ENCODE measurements around the gene RNF166.

The RNF166 gene

GRCh38 chr16:88691129-88691813 lies 14.9 kb downstream of the RNF166 start:
- no peak for DNase-seq

GRCh38 chr16:88690341-88691128 lies 15.7 kb downstream of the RNF166 start:
- no peak for DNase-seq

- peak; percentile 18 to 51 for DNase-seq
Observed at GRCh38 chr16:88688013-88688778, 18.0 kb downstream of the RNF166 start.

- no peak for DNase-seq
Observed at GRCh38 chr16:88687676-88688012, 18.6 kb downstream of the RNF166 start.

- no peak for DNase-seq
Observed at GRCh38 chr16:88687254-88687576, 19.0 kb downstream of the RNF166 start.

GRCh38 chr16:88686439-88687253 lies 19.6 kb downstream of the RNF166 start, which contains the start of gene SNAI3:
SNAI3 (minus strand) TSS chr16:88686507; CDS start chr16:88686406, 101 bp downstream.
- DNase-seq: peak; percentile 58 to 68

GRCh38 chr16:88686062-88686438 lies 20.2 kb downstream of the RNF166 start:
- peak; percentile 46 to 48 for DNase-seq

- DNase-seq: no peak
Observed at GRCh38 chr16:88685156-88686061, 20.8 kb downstream of the RNF166 start.

GRCh38 chr16:88684569-88685155 lies 21.5 kb downstream of the RNF166 start:
- no peak for DNase-seq

- DNase-seq: no peak
Observed at GRCh38 chr16:88681709-88682451, 24.3 kb downstream of the RNF166 start.

GRCh38 chr16:88681084-88681680 lies 25.0 kb downstream of the RNF166 start:
- DNase-seq: no peak

- DNase-seq: no peak
Observed at GRCh38 chr16:88680554-88681083, 25.6 kb downstream of the RNF166 start.

GRCh38 chr16:88678224-88678979 lies 27.8 kb downstream of the RNF166 start:
- DNase-seq: no peak

- DNase-seq: no peak
Observed at GRCh38 chr16:88677721-88678120, 28.5 kb downstream of the RNF166 start.

- DNase-seq: no peak
Observed at GRCh38 chr16:88676502-88677242, 29.5 kb downstream of the RNF166 start.

GRCh38 chr16:88673716-88674379 lies 32.4 kb downstream of the RNF166 start:
- DNase-seq: no peak

- no peak for DNase-seq
Observed at GRCh38 chr16:88672776-88673175, 33.4 kb downstream of the RNF166 start.

GRCh38 chr16:88671806-88672205 lies 34.4 kb downstream of the RNF166 start:
- no peak for DNase-seq
